ENCODE data around the gene NDUFB5. TPM values are rescaled to one million over a fixed set of nuclear protein-coding genes. Genes with fewer than 3 reads are reported as not detected.

NDUFB5 gene
- total RNA-seq, 1 experiment from 2014 or later = 78.9 TPM

GRCh38 chr3:179661777-179662176, 57.2 kb downstream of the NDUFB5 start:
- no peak overlapping the region for H2BK120ac ChIP-seq (ENCODE audit: low read depth, low read length, poor library complexity, severe bottlenecking)
- H3T11ph ChIP-seq (ENCODE audit: low read length) = no peak overlapping the region
- no peak overlapping the region for H2AFZ ChIP-seq (ENCODE audit: low read length)
- H2BK12ac ChIP-seq (ENCODE audit: insufficient read length, low read depth, low read length) = no peak overlapping the region
- H3K4me1 ChIP-seq (ENCODE audit: insufficient read depth, low read length) = 0 out of 2 replicates have a peak, but pooled peaks cover 3% of the 10 kb centered on the region
- H3K9ac ChIP-seq (ENCODE audit: extremely low read depth, insufficient read length, low read length) = no peak overlapping the region
- H3K79me2 ChIP-seq (ENCODE audit: insufficient read depth, low read length) = peaks cover 17% of the 10 kb centered on the region; the same call in 1 of the 2 replicates
- no peak overlapping the region for H3K4me2 ChIP-seq (ENCODE audit: insufficient read depth, insufficient read length, low read length)
- H3K23me2 ChIP-seq (ENCODE audit: insufficient read length, low read depth, low read length, poor library complexity, severe bottlenecking) = no peaks in the 10 kb centered on the region
- H4K20me1 ChIP-seq (ENCODE audit: control insufficient read depth, insufficient read depth, insufficient read length) = no peaks in the 10 kb centered on the region
- no CpG with 5 or more reads among the region's 4 CpGs for WGBS (ENCODE audit: extremely low coverage, insufficient read length, low lambda C conversion rate)
- no peak overlapping the region for H3K4ac ChIP-seq (ENCODE audit: low read depth, low read length)
- no peaks in the 10 kb centered on the region for H3K9me3 Mint-ChIP-seq
- H3K4me3 Mint-ChIP-seq = no peak overlapping the region; a peak in 1 of 5 replicates
- H3K27me3 ChIP-seq (ENCODE audit: insufficient read depth, low read length) = no peaks in the 10 kb centered on the region
- peaks cover 36 to 41% of the 10 kb centered on the region in 2 experiments for H3K4me1 Mint-ChIP-seq
- no peak overlapping the region for H3K14ac ChIP-seq (ENCODE audit: insufficient read depth, low read length)
- no peak overlapping the region for H4K5ac ChIP-seq (ENCODE audit: insufficient read length, low read depth, low read length)
- no peak overlapping the region for H3K27ac ChIP-seq (ENCODE audit: insufficient read length, low read depth, low read length)
- H4K8ac ChIP-seq (replicated peaks; ENCODE audit: insufficient read length, low read depth, low read length) = no peak overlapping the region
- no peaks in the 10 kb centered on the region for H3K27me3 Mint-ChIP-seq (ENCODE audit: low read depth)
- peaks cover 5% of the 10 kb centered on the region for H3K79me1 ChIP-seq (ENCODE audit: insufficient read depth, low read depth, low read length, poor library complexity, severe bottlenecking)
- no peaks in the 10 kb centered on the region for H3K9me3 ChIP-seq (ENCODE audit: control insufficient read depth, low read depth, low read length)
- H4K91ac ChIP-seq (ENCODE audit: insufficient read length, low read depth, low read length) = no peak overlapping the region
- TF ChIP-seq, protein P1, sequence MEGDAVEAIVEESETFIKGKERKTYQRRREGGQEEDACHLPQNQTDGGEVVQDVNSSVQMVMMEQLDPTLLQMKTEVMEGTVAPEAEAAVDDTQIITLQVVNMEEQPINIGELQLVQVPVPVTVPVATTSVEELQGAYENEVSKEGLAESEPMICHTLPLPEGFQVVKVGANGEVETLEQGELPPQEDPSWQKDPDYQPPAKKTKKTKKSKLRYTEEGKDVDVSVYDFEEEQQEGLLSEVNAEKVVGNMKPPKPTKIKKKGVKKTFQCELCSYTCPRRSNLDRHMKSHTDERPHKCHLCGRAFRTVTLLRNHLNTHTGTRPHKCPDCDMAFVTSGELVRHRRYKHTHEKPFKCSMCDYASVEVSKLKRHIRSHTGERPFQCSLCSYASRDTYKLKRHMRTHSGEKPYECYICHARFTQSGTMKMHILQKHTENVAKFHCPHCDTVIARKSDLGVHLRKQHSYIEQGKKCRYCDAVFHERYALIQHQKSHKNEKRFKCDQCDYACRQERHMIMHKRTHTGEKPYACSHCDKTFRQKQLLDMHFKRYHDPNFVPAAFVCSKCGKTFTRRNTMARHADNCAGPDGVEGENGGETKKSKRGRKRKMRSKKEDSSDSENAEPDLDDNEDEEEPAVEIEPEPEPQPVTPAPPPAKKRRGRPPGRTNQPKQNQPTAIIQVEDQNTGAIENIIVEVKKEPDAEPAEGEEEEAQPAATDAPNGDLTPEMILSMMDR (conservative IDR thresholded peaks at IDR 0.05) = no peak
- no peak for DNase-seq
- H3K18ac ChIP-seq (ENCODE audit: insufficient read length, low read depth, low read length) = no peak overlapping the region
- no peak overlapping the region for H3K23ac ChIP-seq (ENCODE audit: insufficient read length, low read depth, low read length)
- no peak overlapping the region for H3K56ac ChIP-seq (ENCODE audit: insufficient read length, low read depth, low read length)
- no peak overlapping the region for H2BK20ac ChIP-seq (ENCODE audit: low read depth, low read length, poor library complexity, severe bottlenecking)
- no peak overlapping the region for H2BK5ac ChIP-seq (ENCODE audit: insufficient read length, low read length)
- peaks cover under 1 to 2% (median under 1%) of the 10 kb centered on the region in 3 experiments; a peak in 5 of 7 replicates for H3K36me3 Mint-ChIP-seq (ENCODE audit: insufficient read depth in 1 of 3, low read depth in 3 of 3)
- no peak overlapping the region for H2BK15ac ChIP-seq (ENCODE audit: low read depth, low read length)
- no peak overlapping the region; a peak in 1 of 7 replicates for H3K27ac Mint-ChIP-seq
- no peak overlapping the region for H2AK5ac ChIP-seq (ENCODE audit: insufficient read length, low read length)

All from H9 (cell line).